GM12864 (cell line): ENCODE data around the gene EPN3.

Experiments
- DNase-seq: peaks from one replicate; pipeline ENCODE4 v3.0.0-alpha.2; 2011; ENCODE audit warnings: low read depth
- H3K4me3 ChIP-seq: 2 replicates; pipeline ENCODE4 v1.5.1; 2011; ENCODE audit warnings: mild to moderate bottlenecking, low read depth, low read length, control low read depth
- CTCF ChIP-seq: IDR thresholded peaks from 2 replicates; pipeline ENCODE4 v1.5.1; 2011; ENCODE audit warnings: low read depth, mild to moderate bottlenecking, moderate library complexity, low read length, control low read depth, inconsistent platforms; ENCODE audit errors: missing control alignments

EPN3 gene

GRCh38 chr17:50542795-50543774 is 10.6 kb downstream of the EPN3 start:
- no peak for TF ChIP-seq CTCF
- DNase-seq, result no peak
- no peak overlapping the region for H3K4me3 ChIP-seq

GRCh38 chr17:50544516-50544915 is 12.0 kb downstream of the EPN3 start:
- TF ChIP-seq CTCF, result no peak
- H3K4me3 ChIP-seq, result no peak overlapping the region
- no peak for DNase-seq

- no peak for TF ChIP-seq CTCF
- DNase-seq, result no peak
- H3K4me3 ChIP-seq, result no peak overlapping the region
These were observed 12.8 kb downstream of the EPN3 start for GRCh38 chr17:50545311-50545710.

- no peak for TF ChIP-seq CTCF
- DNase-seq, result no peak
- peak overlapping the region; percentile 69 for H3K4me3 ChIP-seq
These were observed 14.1 kb downstream of the EPN3 start for GRCh38 chr17:50546701-50547034.

- DNase-seq, result peak; percentile 60
- TF ChIP-seq CTCF, result peak; percentile 99
- peak within 1 kb of the TSS; percentile 69 for H3K4me3 ChIP-seq
These were observed 14.7 kb downstream of the EPN3 start, which contains the start of gene SPATA20 for GRCh38 chr17:50547035-50547735. SPATA20 (plus strand) TSS chr17:50547174; CDS start chr17:50547209, 35 bp downstream.

GRCh38 chr17:50547736-50548083 is 15.2 kb downstream of the EPN3 start:
- no peak for TF ChIP-seq CTCF
- no peak for DNase-seq
- H3K4me3 ChIP-seq, result peak overlapping the region; percentile 69; the same call in 1 of the 2 replicates
